Mesangial cell (primary cell): ENCODE results near the gene ACTR3. TPM values are rescaled to one million over a fixed set of nuclear protein-coding genes. Genes with fewer than 3 reads are reported as not detected.

Experiments used
- total RNA-seq: library from RNA; depleted of rRNA; stranded (reverse); fragments of >200 nt; gene quantifications from 2 replicates; pipeline ENCODE4 v1.2.3, GENCODE V29; 2015

The ACTR3 gene
- total RNA-seq: 115 and 171 TPM in 2 replicates

DNA sequence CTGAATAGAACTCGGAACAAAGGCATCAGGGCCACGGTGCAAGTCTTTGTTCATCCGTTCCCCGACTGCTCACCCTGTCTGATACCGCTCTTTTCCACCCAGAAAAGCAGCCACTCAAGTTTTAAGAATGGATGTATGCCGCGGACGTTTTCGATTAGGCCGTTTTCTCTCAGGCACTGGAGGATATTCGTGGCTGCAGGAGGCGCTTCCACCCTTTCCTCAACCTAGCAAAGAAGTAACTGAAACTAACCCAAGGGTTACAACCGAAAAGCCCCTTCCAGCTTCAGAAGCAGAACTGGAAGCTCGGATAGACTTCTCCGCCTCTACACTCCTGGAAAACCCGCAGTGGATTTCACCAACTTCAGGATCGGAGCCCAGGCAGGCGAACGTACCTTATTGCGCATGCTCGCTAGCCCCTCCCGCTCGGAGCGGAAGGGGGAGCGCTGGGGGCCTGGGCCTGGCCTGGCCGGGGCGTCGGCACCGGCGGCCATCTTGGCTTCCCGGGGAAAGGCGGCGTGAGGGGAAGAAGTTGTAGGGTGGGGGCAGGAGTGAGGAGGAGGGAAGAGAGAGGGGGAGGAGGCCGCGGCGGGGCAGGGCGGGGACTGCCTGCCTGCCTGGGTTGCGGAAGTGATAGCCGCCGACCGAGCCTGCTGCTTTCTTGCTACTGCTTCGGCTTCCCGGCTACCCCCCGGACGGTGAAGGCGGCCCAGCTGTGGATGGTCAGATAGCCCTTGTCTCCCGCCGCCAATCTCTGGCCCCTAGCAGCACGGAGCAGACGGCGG, at the start of gene ACTR3:
TSS of gene ACTR3 (plus strand) at position 619 of the 782 bp plus-strand sequence. CDS start 191 bp downstream, outside the sequence.

Other genes starting within 250 kb of the ACTR3 start
- 49.4 and 134 TPM in 2 replicates for gene SLC35F5, start 133.4 kb upstream of the ACTR3 start, total RNA-seq